SK-N-SH (cell line): Measurements from ENCODE around the gene SMIM20. TPM values are rescaled to one million over a fixed set of nuclear protein-coding genes. Genes with fewer than 3 reads are reported as not detected.

Experiments used
- CTCF ChIA-PET: fragments of 300-600, 350-600 bp; formaldehyde crosslinking; extraction: SDS; loops from one replicate; lab custom pipeline; 2021; lab: Yijun Ruan, JAX
- POLR2A ChIA-PET: fragments of 350-600 bp; sonication (Branson Sonifier 250); formaldehyde crosslinking; extraction: SDS; loops from one replicate; lab custom pipeline; 2020; ENCODE audit warnings: antibody characterized with exemption, inconsistent platforms; lab: Yijun Ruan, JAX
- DNase-seq: peaks from one replicate; pipeline ENCODE4 v3.0.0; 2012
- H2AFZ ChIP-seq: fragments of 200-600 bp; sonication (generic); 2 replicates; pipeline ENCODE4 v1.8.1; 2016; ENCODE audit warnings: antibody characterized with exemption, mild to moderate bottlenecking, low read depth
- H3F3A ChIP-seq: fragments of 200-600 bp; sonication (generic); replicated peaks from 2 replicates; pipeline ENCODE3; 2016; ENCODE audit warnings: antibody characterized with exemption, mild to moderate bottlenecking; ENCODE audit not compliant: insufficient read depth
- H3K27ac ChIP-seq, 2 experiments: fragments of 200-500 bp in 1 of 2; fragments of 200-600 bp in 1 of 2; sonication (Bioruptor generic) in 1 of 2; sonication (generic), shearing (Covaris generic) in 1 of 2; 2 replicates each; pipeline versions ENCODE4 v1.5.1 to v1.6.1; 2014 to 2016; ENCODE audit warnings: low read depth in 2 of 2, inconsistent platforms in 1 of 2, low read length in 1 of 2, mild to moderate bottlenecking in 1 of 2, mixed read lengths in 1 of 2
- H3K27me3 ChIP-seq: fragments of 200-600 bp; sonication (generic), shearing (Covaris generic); 2 replicates; pipeline ENCODE4 v1.6.1; 2016; ENCODE audit warnings: mixed run types; ENCODE audit not compliant: insufficient read depth
- H3K36me3 ChIP-seq, 2 experiments: fragments of 200-500 bp in 1 of 2; fragments of 200-600 bp in 1 of 2; sonication (Bioruptor generic) in 1 of 2; sonication (generic) in 1 of 2; replicated peaks in 1 of 2; 2 replicates each; pipeline versions ENCODE3 to v1.5.1; 2014 to 2016; ENCODE audit warnings: low read length in 1 of 2, mild to moderate bottlenecking in 1 of 2; ENCODE audit not compliant: insufficient read depth in 2 of 2, control insufficient read depth in 1 of 2
- H3K4me1 ChIP-seq, 2 experiments: fragments of 200-500 bp in 1 of 2; fragments of 200-600 bp in 1 of 2; sonication (Bioruptor generic) in 1 of 2; sonication (generic), shearing (Covaris generic) in 1 of 2; 2 replicates each; pipeline versions ENCODE4 v1.5.1 to v1.6.1; 2014 to 2016; ENCODE audit warnings: low read depth in 1 of 2, low read length in 1 of 2, mixed run types in 1 of 2; ENCODE audit not compliant: insufficient read depth in 2 of 2, control insufficient read depth in 1 of 2
- H3K4me2 ChIP-seq: fragments of 200-600 bp; sonication (generic), shearing (Covaris generic); 2 replicates; pipeline ENCODE4 v1.6.1; 2017; ENCODE audit warnings: mixed run types
- H3K4me3 ChIP-seq, 2 experiments: fragments of 200-500 bp in 1 of 2; fragments of 200-600 bp in 1 of 2; sonication (Bioruptor generic) in 1 of 2; sonication (generic), shearing (Covaris generic) in 1 of 2; 2 replicates each; pipeline versions ENCODE4 v1.5.1 to v1.8.1; 2014 to 2016; ENCODE audit warnings: low read depth in 2 of 2, inconsistent platforms in 1 of 2, low read length in 1 of 2, mild to moderate bottlenecking in 1 of 2, mixed read lengths in 1 of 2, moderate library complexity in 1 of 2
- H3K79me2 ChIP-seq: fragments of 200-600 bp; sonication (generic); 2 replicates; pipeline ENCODE4 v1.8.1; 2017; ENCODE audit warnings: mild to moderate bottlenecking; ENCODE audit not compliant: insufficient read depth
- H3K9ac ChIP-seq: fragments of 200-600 bp; sonication (generic); 2 replicates; pipeline ENCODE4 v1.6.1; 2017; ENCODE audit warnings: mixed run types
- H3K9me2 ChIP-seq: fragments of 200-600 bp; sonication (generic); 2 replicates; pipeline ENCODE4 v1.6.1; 2017; ENCODE audit warnings: mixed run types
- H3K9me3 ChIP-seq: fragments of 200-600 bp; sonication (generic); 2 replicates; pipeline ENCODE4 v1.6.1; 2017; ENCODE audit warnings: mixed run types, mild to moderate bottlenecking, moderate library complexity
- H4K20me1 ChIP-seq: fragments of 200-600 bp; sonication (generic); 2 replicates; pipeline ENCODE4 v1.6.1; 2017; ENCODE audit warnings: mild to moderate bottlenecking, mixed run types; ENCODE audit not compliant: insufficient read depth
- CHD2 ChIP-seq: fragments of 150-350 bp; IDR thresholded peaks from 2 replicates; pipeline ENCODE4 v1.6.1; 2018; ENCODE audit warnings: low read length; ENCODE audit not compliant: partially characterized antibody
- ELF1 ChIP-seq: IDR thresholded peaks from 2 replicates; pipeline ENCODE4 v1.4.0; 2012
- FOXJ3 ChIP-seq: sonication (generic); formaldehyde crosslinking; IDR thresholded peaks from 2 replicates; pipeline ENCODE4 v1.5.1; 2020; ENCODE audit warnings: mild to moderate bottlenecking, missing genetic modification reagents
- NFIC ChIP-seq: IDR thresholded peaks from 2 replicates; pipeline ENCODE4 v1.4.0; 2012; ENCODE audit warnings: borderline replicate concordance
- RAD21 ChIP-seq: IDR thresholded peaks from 2 replicates; pipeline ENCODE4 v1.6.1; 2012; ENCODE audit warnings: mild to moderate bottlenecking, low read length
- RFX5 ChIP-seq: IDR thresholded peaks from 2 replicates; pipeline ENCODE4 v1.6.1; 2012; ENCODE audit warnings: mild to moderate bottlenecking, improper control_type of control experiment, low read length
- RXRA ChIP-seq: IDR thresholded peaks from 2 replicates; pipeline ENCODE4 v1.4.0; 2012; ENCODE audit warnings: low read depth, mild to moderate bottlenecking, borderline replicate concordance
- TAF1 ChIP-seq: IDR thresholded peaks from 2 replicates; pipeline ENCODE4 v1.6.1; 2012; ENCODE audit warnings: low read depth, mild to moderate bottlenecking, low read length, moderate library complexity, borderline replicate concordance
- TEAD4 ChIP-seq: IDR thresholded peaks from 2 replicates; pipeline ENCODE4 v1.4.0; 2012; ENCODE audit warnings: mild to moderate bottlenecking, borderline replicate concordance; ENCODE audit not compliant: insufficient read depth
- YY1 ChIP-seq: IDR thresholded peaks from 2 replicates; pipeline ENCODE4 v1.4.0; 2012; ENCODE audit warnings: low read depth, mild to moderate bottlenecking
- WGBS: methylation state at CpG from one replicate; pipeline ENCODE4 v1.1.6; 2017; ENCODE audit warnings: low lambda C conversion rate; 5-methylcytosine and 5-hydroxymethylcytosine counted together
- polyA plus RNA-seq, 3 experiments: library from polyadenylated mRNA; depleted of rRNA; stranded (reverse); fragments of >200 nt; gene quantifications; 2 replicates each; pipeline ENCODE4 v1.2.3, GENCODE V29; 2012
- TF ChIP-seq, protein P1 (sequence below): fragments of 150-350 bp; IDR thresholded peaks from 2 replicates; pipeline ENCODE4 v1.6.1; 2017; ENCODE audit warnings: antibody characterized with exemption, low read length, low read depth, borderline replicate concordance
- TF ChIP-seq, protein P2 (sequence below): IDR thresholded peaks from 2 replicates; pipeline ENCODE4 v1.4.0; 2012; ENCODE audit warnings: low read depth
- TF ChIP-seq, protein P3 (sequence below): fragments of 200-600 bp; sonication (generic); IDR thresholded peaks from 2 replicates; pipeline ENCODE4 v1.6.1; 2017; ENCODE audit warnings: antibody characterized with exemption, mild to moderate bottlenecking, moderate library complexity
- TF ChIP-seq, protein P4 (sequence below): IDR thresholded peaks from 2 replicates; pipeline ENCODE4; 2012

The SMIM20 gene
- polyA plus RNA-seq, 1 of the 3 experiments (the other 2 are of a cell fraction) = 39.4 TPM

DNA sequence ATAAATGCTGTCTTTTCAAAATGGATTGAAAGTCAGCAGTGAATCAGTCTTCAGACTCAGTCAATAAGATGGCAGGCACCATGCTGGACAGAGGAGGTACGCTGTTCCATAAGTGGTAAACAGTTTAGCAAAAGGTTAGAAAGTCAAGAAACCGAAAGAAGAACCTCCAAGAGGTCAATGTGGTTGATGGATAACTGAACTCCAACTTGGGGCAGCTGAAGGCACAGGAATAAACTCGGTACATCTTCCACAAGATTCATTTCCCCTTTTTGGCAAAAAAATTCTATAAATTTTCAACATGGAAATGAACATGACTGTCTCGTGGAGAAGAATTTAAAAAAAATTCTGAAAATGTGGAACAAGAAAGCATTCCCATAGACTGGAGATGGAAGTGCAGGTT lies 32.8 kb upstream of the SMIM20 start:
- H3K4me3 ChIP-seq = no peak overlapping the region
- no peak overlapping the region for H3K9ac ChIP-seq
- CTCF ChIA-PET = interaction anchor here (1.5 kb wide), 1 partner anchor 89 kb away, joined by 4 read pairs; no protein-coding TSS in a partner anchor
- H3K9me3 ChIP-seq = no peaks in the 10 kb centered on the region
- TF ChIP-seq RXRA = no peak
- TF ChIP-seq, protein P1, sequence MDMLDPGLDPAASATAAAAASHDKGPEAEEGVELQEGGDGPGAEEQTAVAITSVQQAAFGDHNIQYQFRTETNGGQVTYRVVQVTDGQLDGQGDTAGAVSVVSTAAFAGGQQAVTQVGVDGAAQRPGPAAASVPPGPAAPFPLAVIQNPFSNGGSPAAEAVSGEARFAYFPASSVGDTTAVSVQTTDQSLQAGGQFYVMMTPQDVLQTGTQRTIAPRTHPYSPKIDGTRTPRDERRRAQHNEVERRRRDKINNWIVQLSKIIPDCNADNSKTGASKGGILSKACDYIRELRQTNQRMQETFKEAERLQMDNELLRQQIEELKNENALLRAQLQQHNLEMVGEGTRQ = no peak
- TF ChIP-seq, protein P2, sequence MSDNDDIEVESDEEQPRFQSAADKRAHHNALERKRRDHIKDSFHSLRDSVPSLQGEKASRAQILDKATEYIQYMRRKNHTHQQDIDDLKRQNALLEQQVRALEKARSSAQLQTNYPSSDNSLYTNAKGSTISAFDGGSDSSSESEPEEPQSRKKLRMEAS = no peak
- no peaks in the 10 kb centered on the region for H3K79me2 ChIP-seq
- WGBS = 49% methylated on average over 4 of the region's 4 CpGs
- POLR2A ChIA-PET = no interaction called here
- no peak for DNase-seq
- peaks cover 9 to 11% of the 10 kb centered on the region in 2 experiments; a peak in 3 of 4 replicates for H3K4me1 ChIP-seq
- H3K36me3 ChIP-seq = no peaks in the 10 kb centered on the region
- H3K27ac ChIP-seq = no peak overlapping the region
- no peaks in the 10 kb centered on the region for H3F3A ChIP-seq
- H2AFZ ChIP-seq = no peak overlapping the region
- H4K20me1 ChIP-seq = no peaks in the 10 kb centered on the region
- H3K9me2 ChIP-seq = no peaks in the 10 kb centered on the region
- no peak overlapping the region for H3K4me2 ChIP-seq
- H3K27me3 ChIP-seq = no peaks in the 10 kb centered on the region

DNA sequence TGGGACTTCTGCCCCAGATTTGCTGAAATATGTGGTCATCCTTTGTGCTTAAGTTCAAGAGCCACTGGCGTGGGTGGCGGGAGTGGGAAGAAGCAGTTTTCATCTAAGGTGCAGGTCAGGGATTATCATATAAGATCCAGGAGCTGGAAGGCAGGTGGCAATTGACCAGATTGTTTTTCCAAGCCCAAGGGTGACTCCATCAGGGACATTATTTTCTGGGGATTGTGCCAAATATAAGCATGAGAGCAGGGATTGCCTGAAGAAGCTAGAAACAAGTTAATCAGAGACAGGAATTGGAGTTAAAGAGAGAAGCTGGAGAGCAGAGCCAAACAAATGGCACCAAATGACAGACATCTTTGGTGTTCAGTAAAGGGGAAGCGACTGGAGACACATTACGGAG lies 31.8 kb upstream of the SMIM20 start:
- no peak overlapping the region for H3K9ac ChIP-seq
- H3K36me3 ChIP-seq = no peaks in the 10 kb centered on the region
- no peak for DNase-seq
- no peak overlapping the region for H3K27ac ChIP-seq
- no peak overlapping the region for H2AFZ ChIP-seq
- H3K9me3 ChIP-seq = no peaks in the 10 kb centered on the region
- no peaks in the 10 kb centered on the region for H4K20me1 ChIP-seq
- no peaks in the 10 kb centered on the region for H3F3A ChIP-seq
- no peak overlapping the region for H3K4me3 ChIP-seq
- 73% methylated on average over 4 of the region's 4 CpGs for WGBS
- peaks cover 9 to 11% of the 10 kb centered on the region in 2 experiments; a peak in 3 of 4 replicates for H3K4me1 ChIP-seq
- no peaks in the 10 kb centered on the region for H3K9me2 ChIP-seq
- no peak overlapping the region for H3K4me2 ChIP-seq
- no peaks in the 10 kb centered on the region for H3K79me2 ChIP-seq
- ChIA-PET CTCF (interaction anchor here (1.5 kb wide), 1 partner anchor 90 kb away, joined by 4 read pairs; no protein-coding TSS in a partner anchor), POLR2A (no interaction called here)
- TF ChIP-seq RFX5 (no peak), TEAD4 (no peak), YY1 (no peak), TAF1 (no peak), FOXJ3 (no peak), RAD21 (no peak), NFIC (no peak), CHD2 (no peak), ELF1 (no peak)
- TF ChIP-seq, protein P2 = no peak
- TF ChIP-seq, protein P3, sequence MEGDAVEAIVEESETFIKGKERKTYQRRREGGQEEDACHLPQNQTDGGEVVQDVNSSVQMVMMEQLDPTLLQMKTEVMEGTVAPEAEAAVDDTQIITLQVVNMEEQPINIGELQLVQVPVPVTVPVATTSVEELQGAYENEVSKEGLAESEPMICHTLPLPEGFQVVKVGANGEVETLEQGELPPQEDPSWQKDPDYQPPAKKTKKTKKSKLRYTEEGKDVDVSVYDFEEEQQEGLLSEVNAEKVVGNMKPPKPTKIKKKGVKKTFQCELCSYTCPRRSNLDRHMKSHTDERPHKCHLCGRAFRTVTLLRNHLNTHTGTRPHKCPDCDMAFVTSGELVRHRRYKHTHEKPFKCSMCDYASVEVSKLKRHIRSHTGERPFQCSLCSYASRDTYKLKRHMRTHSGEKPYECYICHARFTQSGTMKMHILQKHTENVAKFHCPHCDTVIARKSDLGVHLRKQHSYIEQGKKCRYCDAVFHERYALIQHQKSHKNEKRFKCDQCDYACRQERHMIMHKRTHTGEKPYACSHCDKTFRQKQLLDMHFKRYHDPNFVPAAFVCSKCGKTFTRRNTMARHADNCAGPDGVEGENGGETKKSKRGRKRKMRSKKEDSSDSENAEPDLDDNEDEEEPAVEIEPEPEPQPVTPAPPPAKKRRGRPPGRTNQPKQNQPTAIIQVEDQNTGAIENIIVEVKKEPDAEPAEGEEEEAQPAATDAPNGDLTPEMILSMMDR = no peak
- TF ChIP-seq, protein P1 = no peak
- TF ChIP-seq, protein P4, sequence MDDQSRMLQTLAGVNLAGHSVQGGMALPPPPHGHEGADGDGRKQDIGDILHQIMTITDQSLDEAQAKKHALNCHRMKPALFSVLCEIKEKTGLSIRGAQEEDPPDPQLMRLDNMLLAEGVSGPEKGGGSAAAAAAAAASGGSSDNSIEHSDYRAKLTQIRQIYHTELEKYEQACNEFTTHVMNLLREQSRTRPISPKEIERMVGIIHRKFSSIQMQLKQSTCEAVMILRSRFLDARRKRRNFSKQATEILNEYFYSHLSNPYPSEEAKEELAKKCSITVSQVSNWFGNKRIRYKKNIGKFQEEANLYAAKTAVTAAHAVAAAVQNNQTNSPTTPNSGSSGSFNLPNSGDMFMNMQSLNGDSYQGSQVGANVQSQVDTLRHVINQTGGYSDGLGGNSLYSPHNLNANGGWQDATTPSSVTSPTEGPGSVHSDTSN = no peak
- TF ChIP-seq, all 33 proteins: peak for 0
- H3K27me3 ChIP-seq = no peaks in the 10 kb centered on the region
